ENCODE data around the gene RALGPS1. TPM values are rescaled to one million over a fixed set of nuclear protein-coding genes. Genes with fewer than 3 reads are reported as not detected.

RALGPS1 gene
- total and polyA plus RNA-seq, 2 of the 13 experiments (the other 11 are each of a cell fraction or from before 2014, with no cell fraction given): 3.7 to 6.5 TPM

- no peak for TF ChIP-seq XRCC5 (optimal IDR thresholded peaks at IDR 0.05; ENCODE audit: low read length)
- TF ChIP-seq KDM2A (CRISPR knock-in tag; IDR thresholded peaks at IDR 0.05; ENCODE audit: borderline replicate concordance, low read depth): no peak
- no peak for TF ChIP-seq ZNF329 (CRISPR knock-in tag; IDR thresholded peaks at IDR 0.05; ENCODE audit: low read depth)
- TF ChIP-seq FOXM1 (CRISPR knock-in tag; IDR thresholded peaks at IDR 0.05): no peak
- TF ChIP-seq, protein P1, sequence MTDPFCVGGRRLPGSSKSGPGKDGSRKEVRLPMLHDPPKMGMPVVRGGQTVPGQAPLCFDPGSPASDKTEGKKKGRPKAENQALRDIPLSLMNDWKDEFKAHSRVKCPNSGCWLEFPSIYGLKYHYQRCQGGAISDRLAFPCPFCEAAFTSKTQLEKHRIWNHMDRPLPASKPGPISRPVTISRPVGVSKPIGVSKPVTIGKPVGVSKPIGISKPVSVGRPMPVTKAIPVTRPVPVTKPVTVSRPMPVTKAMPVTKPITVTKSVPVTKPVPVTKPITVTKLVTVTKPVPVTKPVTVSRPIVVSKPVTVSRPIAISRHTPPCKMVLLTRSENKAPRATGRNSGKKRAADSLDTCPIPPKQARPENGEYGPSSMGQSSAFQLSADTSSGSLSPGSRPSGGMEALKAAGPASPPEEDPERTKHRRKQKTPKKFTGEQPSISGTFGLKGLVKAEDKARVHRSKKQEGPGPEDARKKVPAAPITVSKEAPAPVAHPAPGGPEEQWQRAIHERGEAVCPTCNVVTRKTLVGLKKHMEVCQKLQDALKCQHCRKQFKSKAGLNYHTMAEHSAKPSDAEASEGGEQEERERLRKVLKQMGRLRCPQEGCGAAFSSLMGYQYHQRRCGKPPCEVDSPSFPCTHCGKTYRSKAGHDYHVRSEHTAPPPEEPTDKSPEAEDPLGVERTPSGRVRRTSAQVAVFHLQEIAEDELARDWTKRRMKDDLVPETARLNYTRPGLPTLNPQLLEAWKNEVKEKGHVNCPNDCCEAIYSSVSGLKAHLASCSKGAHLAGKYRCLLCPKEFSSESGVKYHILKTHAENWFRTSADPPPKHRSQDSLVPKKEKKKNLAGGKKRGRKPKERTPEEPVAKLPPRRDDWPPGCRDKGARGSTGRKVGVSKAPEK (CRISPR knock-in tag; IDR thresholded peaks at IDR 0.05; ENCODE audit: borderline replicate concordance): no peak
- no peak for TF ChIP-seq MAZ (IDR thresholded peaks at IDR 0.05; ENCODE audit: borderline replicate concordance, low read depth, low read length)
- no peak for TF ChIP-seq MAZ (CRISPR knock-in tag; IDR thresholded peaks at IDR 0.05; ENCODE audit: low read depth)
- TF ChIP-seq AGO2 (optimal IDR thresholded peaks at IDR 0.05; ENCODE audit: low read depth, low read length): no peak
- TF ChIP-seq ZNF547 (CRISPR knock-in tag; IDR thresholded peaks at IDR 0.05): no peak
- no peak for TF ChIP-seq FOXA3 (CRISPR knock-in tag; IDR thresholded peaks at IDR 0.05)
- no peak for TF ChIP-seq NFYB (CRISPR knock-in tag; IDR thresholded peaks at IDR 0.05)
- no peak for TF ChIP-seq IKZF1 (IDR thresholded peaks at IDR 0.05)
These were observed 222.5 kb downstream of the RALGPS1 start (continued) for GRCh38 chr9:127136880-127137639.

Measured in HepG2 (cell line).